ENCODE data around the gene YIPF5. TPM values are rescaled to one million over a fixed set of nuclear protein-coding genes. Genes with fewer than 3 reads are reported as not detected.

YIPF5 gene
- total RNA-seq, 1 experiment from 2014 or later: 39.9 TPM

GRCh38 chr5:144133050-144133633, 37.3 kb downstream of the YIPF5 start:
- in situ Hi-C loops (cut with HindIII; ENCODE audit: low sequenced_read_pairs): no loop called here
- DNase-seq (ENCODE audit: low spot score): no peak

GRCh38 chr5:144131261-144131660, 39.2 kb downstream of the YIPF5 start:
- in situ Hi-C loops (cut with HindIII; ENCODE audit: low sequenced_read_pairs): no loop called here
- no peak for DNase-seq (ENCODE audit: low spot score)

GRCh38 chr5:144130306-144130705, 40.2 kb downstream of the YIPF5 start:
- in situ Hi-C loops (cut with HindIII; ENCODE audit: low sequenced_read_pairs): no loop called here

GRCh38 chr5:144128844-144129243, 41.6 kb downstream of the YIPF5 start:
- in situ Hi-C loops (cut with HindIII; ENCODE audit: low sequenced_read_pairs): no loop called here
- no peak for DNase-seq (ENCODE audit: low spot score)

More at GRCh38 chr5:144130306-144130705, 40.2 kb downstream of the YIPF5 start:
- DNase-seq (ENCODE audit: low spot score): no peak

GRCh38 chr5:144126707-144127106, 43.8 kb downstream of the YIPF5 start:
- in situ Hi-C loops (cut with HindIII; ENCODE audit: low sequenced_read_pairs): no loop called here

GRCh38 chr5:144125163-144125726, 45.2 kb downstream of the YIPF5 start:
- in situ Hi-C loops (cut with HindIII; ENCODE audit: low sequenced_read_pairs): no loop called here

More at GRCh38 chr5:144126707-144127106, 43.8 kb downstream of the YIPF5 start:
- DNase-seq (ENCODE audit: low spot score): no peak

GRCh38 chr5:144122641-144123040, 47.8 kb downstream of the YIPF5 start:
- DNase-seq (ENCODE audit: low spot score): no peak
- in situ Hi-C loops (cut with HindIII; ENCODE audit: low sequenced_read_pairs): no loop called here

More at GRCh38 chr5:144125163-144125726, 45.2 kb downstream of the YIPF5 start:
- DNase-seq (ENCODE audit: low spot score): no peak

GRCh38 chr5:144122081-144122480, 48.4 kb downstream of the YIPF5 start:
- in situ Hi-C loops (cut with HindIII; ENCODE audit: low sequenced_read_pairs): no loop called here

GRCh38 chr5:144121577-144121976, 48.9 kb downstream of the YIPF5 start:
- in situ Hi-C loops (cut with HindIII; ENCODE audit: low sequenced_read_pairs): no loop called here
- DNase-seq (ENCODE audit: low spot score): no peak

More at GRCh38 chr5:144122081-144122480, 48.4 kb downstream of the YIPF5 start:
- no peak for DNase-seq (ENCODE audit: low spot score)

GRCh38 chr5:144120661-144121180, 49.7 kb downstream of the YIPF5 start:
- DNase-seq (ENCODE audit: low spot score): no peak
- in situ Hi-C loops (cut with HindIII; ENCODE audit: low sequenced_read_pairs): no loop called here

- DNase-seq (ENCODE audit: low spot score): no peak
- in situ Hi-C loops (cut with HindIII; ENCODE audit: low sequenced_read_pairs): no loop called here
Measured at GRCh38 chr5:144117412-144117811, 53.0 kb downstream of the YIPF5 start.

GRCh38 chr5:144114571-144114970, 55.9 kb downstream of the YIPF5 start:
- DNase-seq (ENCODE audit: low spot score): no peak
- in situ Hi-C loops (cut with HindIII; ENCODE audit: low sequenced_read_pairs): no loop called here

Other genes with a start within 250 kb of the YIPF5 start
- gene KCTD16, start 214 bp upstream of the YIPF5 start, total RNA-seq (2014; rRNA removed; shearing (Covaris generic)): 0.18 TPM in 1 of 2 replicates, not detected in the other